ENCODE data around the gene TENM3.

- TF ChIP-seq CTCF (IDR thresholded peaks at IDR 0.05) (no peak), POLR2A (IDR thresholded peaks at IDR 0.05) (no peak)
Measured at GRCh38 chr4:182848685-182849084, 605.5 kb downstream of the TENM3 start.

All from testis (tissue), 2 donors.